ENCODE data around the gene RAX2.
"Not testable (repeated sequence)": the region's sequence is repeated elsewhere in the genome, so short reads cannot be mapped to it uniquely, and the experiment has no call there.

GRCh38 chr19:3757705-3758104, 14.3 kb downstream of the RAX2 start:
- TF ChIP-seq CTCF (IDR thresholded peaks at IDR 0.05; ENCODE audit: low read length); EZH2 (optimal IDR thresholded peaks at IDR 0.05; ENCODE audit: low read depth, low read length): not testable (repeated sequence)
